ENCODE data around the gene CHST2. TPM values are rescaled to one million over a fixed set of nuclear protein-coding genes. Genes with fewer than 3 reads are reported as not detected.

CHST2 gene
- total RNA-seq, 1 donor: 22.1 TPM

DNA sequence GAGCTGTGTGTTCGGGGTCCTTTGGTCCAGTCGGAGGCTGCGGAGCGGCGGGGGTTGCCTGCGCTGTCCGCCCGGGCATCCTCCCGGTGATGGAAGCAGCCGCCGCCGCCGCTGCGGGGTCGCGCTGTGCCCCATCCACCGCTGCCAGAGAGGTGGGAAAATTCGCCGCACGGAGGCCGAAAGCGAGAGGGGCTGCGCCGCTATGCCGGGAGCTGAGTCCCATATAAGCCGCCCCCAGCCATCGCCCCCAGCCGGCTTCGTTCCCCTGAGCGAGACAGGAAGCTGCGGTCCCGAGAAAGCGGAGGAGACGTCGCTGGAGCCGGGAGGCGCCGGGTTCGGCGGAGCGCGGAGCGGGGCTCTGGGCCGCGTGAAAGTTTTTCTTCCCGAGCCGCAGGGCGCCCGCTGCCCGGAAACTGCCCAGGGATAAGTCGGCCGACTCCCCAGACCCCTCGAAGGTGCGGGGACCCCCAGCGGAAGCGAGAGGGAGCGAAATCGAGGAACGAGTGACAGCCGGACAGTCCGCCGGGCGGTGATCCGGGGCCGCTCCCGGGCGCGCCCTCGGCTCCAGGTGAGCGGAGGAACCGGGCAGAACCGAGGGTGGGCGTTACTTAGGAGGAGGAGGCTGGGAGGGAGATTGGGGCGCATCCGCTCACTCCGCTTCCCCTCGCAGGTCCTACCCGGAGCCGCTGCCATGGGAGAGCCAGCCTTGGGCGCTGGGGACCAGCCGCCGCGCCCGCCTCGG, 574 bp downstream of the CHST2 start:
- peaks cover 5% of the 10 kb centered on the region for H3K27me3 ChIP-seq (ENCODE audit: insufficient read depth, low read length)
- peaks cover 42% of the 10 kb centered on the region for H3K4me1 ChIP-seq (ENCODE audit: insufficient read depth, low read length)
- peak overlapping the region; percentile 78 for H3K4me3 ChIP-seq (ENCODE audit: low read length)
- H3K9me3 ChIP-seq (ENCODE audit: low read depth, low read length): no peaks in the 10 kb centered on the region

- Histone ChIP-seq H3K4me3 (ENCODE audit: low read length) (peak overlapping the region; percentile 78), H3K9me3 (ENCODE audit: low read depth, low read length) (no peaks in the 10 kb centered on the region)
Measured at GRCh38 chr3:143120716-143121240, 1.2 kb downstream of the CHST2 start.

DNA sequence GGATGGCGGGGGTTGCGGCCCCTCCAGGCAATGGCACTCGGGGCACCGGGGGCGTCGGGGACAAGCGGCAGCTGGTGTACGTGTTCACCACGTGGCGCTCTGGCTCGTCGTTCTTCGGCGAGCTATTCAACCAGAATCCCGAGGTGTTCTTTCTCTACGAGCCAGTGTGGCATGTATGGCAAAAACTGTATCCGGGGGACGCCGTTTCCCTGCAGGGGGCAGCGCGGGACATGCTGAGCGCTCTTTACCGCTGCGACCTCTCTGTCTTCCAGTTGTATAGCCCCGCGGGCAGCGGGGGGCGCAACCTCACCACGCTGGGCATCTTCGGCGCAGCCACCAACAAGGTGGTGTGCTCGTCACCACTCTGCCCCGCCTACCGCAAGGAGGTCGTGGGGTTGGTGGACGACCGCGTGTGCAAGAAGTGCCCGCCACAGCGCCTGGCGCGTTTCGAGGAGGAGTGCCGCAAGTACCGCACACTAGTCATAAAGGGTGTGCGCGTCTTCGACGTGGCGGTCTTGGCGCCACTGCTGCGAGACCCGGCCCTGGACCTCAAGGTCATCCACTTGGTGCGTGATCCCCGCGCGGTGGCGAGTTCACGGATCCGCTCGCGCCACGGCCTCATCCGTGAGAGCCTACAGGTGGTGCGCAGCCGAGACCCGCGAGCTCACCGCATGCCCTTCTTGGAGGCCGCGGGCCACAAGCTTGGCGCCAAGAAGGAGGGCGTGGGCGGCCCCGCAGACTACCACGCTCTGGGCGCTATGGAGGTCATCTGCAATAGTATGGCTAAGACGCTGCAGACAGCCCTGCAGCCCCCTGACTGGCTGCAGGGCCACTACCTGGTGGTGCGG, 1.9 kb downstream of the CHST2 start:
- Histone ChIP-seq H3K9me3 (ENCODE audit: low read depth, low read length) (no peaks in the 10 kb centered on the region), H3K27me3 (ENCODE audit: insufficient read depth, low read length) (peaks cover 5% of the 10 kb centered on the region), H3K4me1 (ENCODE audit: insufficient read depth, low read length) (peaks cover 44% of the 10 kb centered on the region), H3K4me3 (ENCODE audit: low read length) (peak overlapping the region; percentile 78)

More at GRCh38 chr3:143120716-143121240, 1.2 kb downstream of the CHST2 start:
- peaks cover 5% of the 10 kb centered on the region for H3K27me3 ChIP-seq (ENCODE audit: insufficient read depth, low read length)
- H3K4me1 ChIP-seq (ENCODE audit: insufficient read depth, low read length): peaks cover 44% of the 10 kb centered on the region

DNA sequence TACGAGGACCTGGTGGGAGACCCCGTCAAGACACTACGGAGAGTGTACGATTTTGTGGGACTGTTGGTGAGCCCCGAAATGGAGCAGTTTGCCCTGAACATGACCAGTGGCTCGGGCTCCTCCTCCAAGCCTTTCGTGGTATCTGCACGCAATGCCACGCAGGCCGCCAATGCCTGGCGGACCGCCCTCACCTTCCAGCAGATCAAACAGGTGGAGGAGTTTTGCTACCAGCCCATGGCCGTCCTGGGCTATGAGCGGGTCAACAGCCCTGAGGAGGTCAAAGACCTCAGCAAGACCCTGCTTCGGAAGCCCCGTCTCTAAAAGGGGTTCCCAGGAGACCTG, 2.5 kb downstream of the CHST2 start:
- H3K4me3 ChIP-seq (ENCODE audit: low read length): no peak overlapping the region
- H3K9me3 ChIP-seq (ENCODE audit: low read depth, low read length): no peaks in the 10 kb centered on the region
- peaks cover 44% of the 10 kb centered on the region for H3K4me1 ChIP-seq (ENCODE audit: insufficient read depth, low read length)

DNA sequence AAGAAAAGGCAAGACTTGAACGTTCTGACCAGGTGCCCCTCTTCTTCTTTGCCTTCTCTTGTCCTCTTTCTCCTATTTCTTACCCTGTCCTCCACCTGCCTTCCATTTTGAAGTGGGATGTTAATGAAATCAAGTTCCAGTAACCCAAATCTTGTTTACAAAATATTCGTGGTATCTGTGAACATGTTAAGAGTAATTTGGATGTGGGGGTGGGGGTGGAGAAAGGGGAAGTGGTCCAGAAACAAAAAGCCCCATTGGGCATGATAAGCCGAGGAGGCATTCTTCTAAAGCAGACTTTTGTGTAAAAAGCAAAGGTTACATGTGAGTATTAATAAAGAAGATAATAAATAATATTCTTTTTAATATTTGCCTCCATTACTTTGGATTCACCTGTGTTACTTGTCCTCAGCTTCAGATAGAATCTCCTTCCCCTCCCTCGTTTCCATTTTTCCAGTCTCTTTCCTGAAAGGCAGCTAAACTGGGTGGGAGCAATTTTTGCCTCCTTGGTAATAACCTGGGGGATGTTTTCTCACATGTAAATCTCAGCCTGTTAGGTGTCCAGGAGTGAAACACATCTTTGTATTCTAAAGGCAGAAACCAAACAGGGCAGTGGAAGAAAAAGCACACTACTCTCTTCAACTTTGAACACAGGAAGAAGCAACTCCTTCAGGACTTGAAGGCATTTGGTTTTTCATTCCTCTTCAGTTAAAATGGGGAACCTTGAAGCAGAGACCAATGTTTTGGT, 3.2 kb downstream of the CHST2 start:
- Histone ChIP-seq H3K27me3 (ENCODE audit: insufficient read depth, low read length) (peaks cover 4% of the 10 kb centered on the region), H3K4me3 (ENCODE audit: low read length) (peak overlapping the region; percentile 19), H3K4me1 (ENCODE audit: insufficient read depth, low read length) (peaks cover 44% of the 10 kb centered on the region), H3K9me3 (ENCODE audit: low read depth, low read length) (no peaks in the 10 kb centered on the region)

More for the DNA sequence above, 2.5 kb downstream of the CHST2 start:
- peaks cover 5% of the 10 kb centered on the region for H3K27me3 ChIP-seq (ENCODE audit: insufficient read depth, low read length)

GRCh38 chr3:143123353-143123984, 3.9 kb downstream of the CHST2 start:
- Histone ChIP-seq H3K9me3 (ENCODE audit: low read depth, low read length) (no peaks in the 10 kb centered on the region), H3K27me3 (ENCODE audit: insufficient read depth, low read length) (no peaks in the 10 kb centered on the region), H3K4me3 (ENCODE audit: low read length) (peak overlapping the region; percentile 19), H3K4me1 (ENCODE audit: insufficient read depth, low read length) (peaks cover 42% of the 10 kb centered on the region)

- no peaks in the 10 kb centered on the region for H3K9me3 ChIP-seq (ENCODE audit: low read depth, low read length)
- H3K4me1 ChIP-seq (ENCODE audit: insufficient read depth, low read length): peaks cover 37% of the 10 kb centered on the region
- no peak overlapping the region for H3K4me3 ChIP-seq (ENCODE audit: low read length)
- no peaks in the 10 kb centered on the region for H3K27me3 ChIP-seq (ENCODE audit: insufficient read depth, low read length)
Measured at GRCh38 chr3:143124601-143125520, 5.3 kb downstream of the CHST2 start.

DNA sequence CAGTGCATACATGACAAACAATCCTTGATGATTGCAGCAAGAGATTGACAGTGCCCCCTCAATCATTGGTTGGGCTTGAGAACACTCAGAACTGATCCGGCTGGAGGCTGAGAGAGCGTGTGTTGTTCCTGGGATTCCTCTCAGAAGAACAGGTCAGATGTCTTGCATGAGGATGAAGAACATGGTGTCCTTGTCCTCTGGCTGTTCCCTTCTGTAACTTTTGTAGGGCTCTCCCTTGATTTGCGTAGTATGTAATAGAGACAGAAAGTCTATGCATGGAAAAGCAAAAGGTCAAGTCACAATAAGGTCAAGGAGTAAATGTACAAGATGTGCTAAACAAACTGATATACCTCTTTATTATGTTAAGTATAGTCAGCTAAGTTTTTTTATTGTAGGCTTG, 8.2 kb downstream of the CHST2 start:
- no peaks in the 10 kb centered on the region for H3K9me3 ChIP-seq (ENCODE audit: low read depth, low read length)
- H3K4me1 ChIP-seq (ENCODE audit: insufficient read depth, low read length): peaks cover 17% of the 10 kb centered on the region
- no peak overlapping the region for H3K4me3 ChIP-seq (ENCODE audit: low read length)
- no peaks in the 10 kb centered on the region for H3K27me3 ChIP-seq (ENCODE audit: insufficient read depth, low read length)

DNA sequence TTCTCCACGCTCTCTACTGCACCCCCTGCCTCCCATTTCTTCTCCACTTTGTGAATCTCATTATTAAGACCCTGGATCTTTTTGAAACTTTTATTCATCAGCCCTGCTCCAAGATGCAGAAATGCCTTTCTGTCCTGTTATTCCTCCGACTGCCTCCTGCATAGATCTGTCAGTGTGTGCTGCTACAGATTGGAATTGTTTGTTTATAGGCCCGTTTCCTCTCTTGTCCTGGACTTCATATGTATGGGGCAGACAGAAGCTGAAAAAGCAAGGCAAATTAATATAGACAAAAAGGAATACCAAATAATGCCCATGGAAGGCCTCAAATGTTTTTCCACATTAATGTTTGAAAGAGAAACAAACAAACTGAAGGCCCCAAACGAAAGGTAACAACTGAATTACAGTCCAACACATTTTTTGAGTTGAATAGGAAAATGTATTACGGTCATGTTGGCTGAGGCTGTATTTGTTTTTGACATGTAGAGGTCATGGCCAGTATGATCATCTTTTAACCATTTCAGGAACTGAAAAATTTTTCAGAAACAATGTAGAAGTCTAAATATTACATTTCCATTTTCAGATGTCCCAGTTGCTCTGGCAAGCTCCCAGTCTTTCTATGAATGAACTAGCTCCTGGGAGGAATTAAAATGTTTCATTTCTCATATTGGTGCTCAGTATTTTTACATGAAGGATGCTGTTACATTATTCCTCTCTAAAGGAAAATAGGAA, 8.8 kb downstream of the CHST2 start:
- no peak overlapping the region for H3K4me3 ChIP-seq (ENCODE audit: low read length)

DNA sequence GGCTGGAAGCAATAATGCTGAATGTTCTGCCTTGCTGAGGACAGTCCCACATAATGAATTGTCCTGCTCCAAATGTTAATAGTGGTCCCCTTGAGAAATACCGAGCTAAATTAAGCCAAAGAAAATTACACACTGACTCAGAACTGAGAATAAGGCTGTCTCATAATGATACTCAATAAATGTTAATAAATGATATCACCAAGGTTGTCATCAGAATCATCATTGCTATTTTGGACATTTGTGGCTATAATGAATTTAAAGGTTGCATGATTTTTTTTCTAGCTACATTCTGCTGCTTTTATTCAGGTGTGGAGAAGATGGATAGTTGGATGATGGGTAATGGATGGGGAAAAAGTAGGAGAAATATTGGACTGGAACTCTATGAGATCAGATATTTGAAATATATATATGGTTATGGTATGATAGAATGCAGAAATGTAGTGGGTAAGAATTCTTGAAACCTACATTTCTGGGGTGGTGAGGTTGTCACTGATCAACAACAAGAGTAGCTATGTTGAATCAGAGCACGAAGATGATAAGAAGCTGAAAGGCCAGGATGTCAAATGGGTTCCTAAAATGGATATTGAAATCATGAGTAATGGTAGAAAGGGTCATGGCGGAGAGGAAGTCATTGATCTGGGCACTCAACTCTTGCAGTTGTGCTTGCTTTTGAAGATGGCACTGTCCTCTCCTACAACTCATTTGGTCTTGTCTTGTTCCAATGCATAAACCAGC, 12.8 kb downstream of the CHST2 start:
- no peak overlapping the region for H3K4me3 ChIP-seq (ENCODE audit: low read length)
- no peaks in the 10 kb centered on the region for H3K9me3 ChIP-seq (ENCODE audit: low read depth, low read length)
- peaks cover 18% of the 10 kb centered on the region for H3K4me1 ChIP-seq (ENCODE audit: insufficient read depth, low read length)
- H3K27me3 ChIP-seq (ENCODE audit: insufficient read depth, low read length): no peaks in the 10 kb centered on the region

More for the DNA sequence above, 8.8 kb downstream of the CHST2 start:
- no peaks in the 10 kb centered on the region for H3K9me3 ChIP-seq (ENCODE audit: low read depth, low read length)
- H3K4me1 ChIP-seq (ENCODE audit: insufficient read depth, low read length): peaks cover 11% of the 10 kb centered on the region
- H3K27me3 ChIP-seq (ENCODE audit: insufficient read depth, low read length): no peaks in the 10 kb centered on the region

DNA sequence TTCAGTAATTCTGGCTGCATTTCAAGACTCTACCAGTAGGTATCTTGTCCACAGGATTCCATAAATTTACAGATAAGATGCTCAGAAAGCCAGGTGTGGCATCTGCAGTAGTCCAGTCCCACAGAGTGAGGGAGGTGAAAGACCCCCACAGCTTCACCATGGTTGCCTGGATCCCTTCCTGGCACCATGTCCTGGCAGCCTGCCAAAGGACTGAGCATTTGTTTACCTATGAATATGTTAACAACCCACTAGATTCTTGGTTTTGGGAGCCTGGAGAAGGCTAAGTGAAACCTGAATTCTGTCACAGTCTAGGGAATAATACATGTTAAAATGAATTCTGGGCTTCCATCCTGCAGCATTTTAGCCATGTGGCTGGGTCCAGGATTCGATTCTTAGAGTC, 14.9 kb downstream of the CHST2 start:
- Histone ChIP-seq H3K9me3 (ENCODE audit: low read depth, low read length) (no peaks in the 10 kb centered on the region), H3K4me3 (ENCODE audit: low read length) (no peak overlapping the region), H3K27me3 (ENCODE audit: insufficient read depth, low read length) (no peaks in the 10 kb centered on the region), H3K4me1 (ENCODE audit: insufficient read depth, low read length) (peaks cover 18% of the 10 kb centered on the region)

- Histone ChIP-seq H3K4me3 (ENCODE audit: low read length) (no peak overlapping the region), H3K4me1 (ENCODE audit: insufficient read depth, low read length) (peaks cover 18% of the 10 kb centered on the region), H3K9me3 (ENCODE audit: low read depth, low read length) (no peaks in the 10 kb centered on the region), H3K27me3 (ENCODE audit: insufficient read depth, low read length) (no peaks in the 10 kb centered on the region)
Measured at GRCh38 chr3:143135150-143135549, 15.6 kb downstream of the CHST2 start.
